A549 (cell line): Measurements from ENCODE around the gene CARD19.

Source experiments
- CTCF ChIP-seq: fragments of >200 bp; sonication (Bioruptor Twin); formaldehyde crosslinking; IDR thresholded peaks from 3 replicates; pipeline ENCODE4 v1.5.1; 2016
- EP300 ChIP-seq, 2 experiments: fragments of >200 bp; sonication (Bioruptor Twin); formaldehyde crosslinking; IDR thresholded peaks; 2 replicates in 1 of 2; 3 replicates in 1 of 2; pipeline ENCODE4 v1.6.1; 2016 to 2017
- HDAC2 ChIP-seq: fragments of 200-600 bp; sonication (generic); IDR thresholded peaks from 2 replicates; pipeline ENCODE4 v1.6.1; 2016
- MAFK ChIP-seq: fragments of 450-650 bp; IDR thresholded peaks from 2 replicates; pipeline ENCODE4 v1.6.1; 2014; ENCODE audit not compliant: partially characterized antibody
- MAX ChIP-seq: IDR thresholded peaks from 2 replicates; pipeline ENCODE4 v1.6.1; 2012
- POLR2A ChIP-seq: IDR thresholded peaks from 2 replicates; pipeline ENCODE4 v1.6.1; 2012; ENCODE audit warnings: mild to moderate bottlenecking, low read length
- POLR2AphosphoS2 ChIP-seq: conservative IDR thresholded peaks from 2 replicates; pipeline ENCODE4 v1.6.1; 2012; ENCODE audit warnings: low read length, improper control_type of control experiment, inconsistent platforms

DNA sequence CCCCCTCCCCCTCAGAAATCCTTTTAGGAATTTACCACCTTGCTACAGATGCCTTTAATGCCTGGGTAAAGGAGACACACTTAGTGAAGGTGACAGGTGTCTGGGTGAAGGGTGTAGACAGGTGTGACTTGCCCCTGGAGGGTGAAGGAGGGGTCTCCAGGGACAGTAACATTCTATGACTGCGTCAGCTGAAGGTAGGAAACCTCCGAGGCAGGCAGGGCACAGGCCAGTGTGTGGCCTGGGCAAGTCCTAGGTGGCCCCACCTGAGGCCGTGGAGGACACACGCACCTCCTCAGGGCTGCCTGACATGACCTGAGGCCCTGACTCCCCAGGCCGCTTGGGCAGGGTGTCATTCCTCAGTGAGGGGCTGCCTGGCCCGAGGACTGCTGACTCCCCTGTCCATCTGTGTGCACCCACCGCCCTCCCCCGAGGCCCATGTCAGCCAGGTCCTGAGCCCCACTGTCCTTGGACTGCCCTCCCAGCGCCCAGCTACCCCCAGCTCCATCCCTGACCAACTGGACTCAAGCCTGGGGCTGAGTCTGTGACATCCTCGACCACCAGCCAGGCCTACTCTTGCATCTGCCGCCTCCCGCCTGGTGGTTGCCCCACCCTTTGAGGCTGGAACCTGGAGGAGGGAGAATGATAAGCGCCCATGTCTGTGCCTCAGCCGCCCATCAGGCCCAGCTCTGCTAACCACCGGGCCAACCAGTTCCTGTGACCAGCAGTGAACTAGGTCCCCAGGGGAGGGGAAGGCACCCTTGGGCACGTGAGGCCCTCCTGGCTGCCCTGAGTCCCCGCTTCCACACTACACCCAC lies 18.4 kb downstream of the CARD19 start:
- TF ChIP-seq HDAC2 (no peak), POLR2AphosphoS2 (no peak), CTCF (no peak), MAFK (no peak), POLR2A (no peak), MAX (no peak), EP300 (IDR thresholded peaks at IDR 0.05) (no peak)
